NCI-H2196 (cell line): ENCODE results near the gene KLHDC4.

Experiments
- DNase-seq: peaks from one replicate; lab custom pipeline; 2025; ENCODE audit not compliant: unreplicated experiment; lab: John Stamatoyannopoulos, UW

Gene KLHDC4

GRCh38 chr16:87662254-87663204 lies 103.3 kb downstream of the KLHDC4 start:
- no peak for DNase-seq

GRCh38 chr16:87661561-87661960 lies 104.2 kb downstream of the KLHDC4 start:
- no peak for DNase-seq

- DNase-seq, result no peak
These were observed 107.1 kb downstream of the KLHDC4 start for GRCh38 chr16:87658564-87659225.
